ENCODE data around the gene FAM174C.

Gene FAM174C

DNA sequence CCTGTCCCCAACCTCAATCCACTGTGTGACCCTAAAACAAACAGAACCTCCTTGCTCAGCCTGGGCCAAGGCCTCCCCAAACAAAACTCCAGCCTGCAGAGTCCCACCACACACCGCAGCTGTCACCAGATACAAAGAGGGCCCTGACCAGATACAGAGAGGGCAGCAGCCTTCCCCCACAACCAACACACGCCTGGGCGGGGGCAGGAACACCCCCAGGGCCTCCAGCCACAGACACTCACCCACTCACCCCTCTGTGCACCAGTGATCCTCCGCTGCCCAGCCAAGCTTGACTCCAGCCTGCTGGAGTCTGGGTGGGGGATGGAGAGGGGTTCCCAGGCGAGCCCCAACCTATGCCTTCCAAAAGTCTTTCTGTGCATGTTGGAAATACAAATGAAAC is 12.1 kb upstream of the FAM174C start:
- DNase-seq, result no peak

DNA sequence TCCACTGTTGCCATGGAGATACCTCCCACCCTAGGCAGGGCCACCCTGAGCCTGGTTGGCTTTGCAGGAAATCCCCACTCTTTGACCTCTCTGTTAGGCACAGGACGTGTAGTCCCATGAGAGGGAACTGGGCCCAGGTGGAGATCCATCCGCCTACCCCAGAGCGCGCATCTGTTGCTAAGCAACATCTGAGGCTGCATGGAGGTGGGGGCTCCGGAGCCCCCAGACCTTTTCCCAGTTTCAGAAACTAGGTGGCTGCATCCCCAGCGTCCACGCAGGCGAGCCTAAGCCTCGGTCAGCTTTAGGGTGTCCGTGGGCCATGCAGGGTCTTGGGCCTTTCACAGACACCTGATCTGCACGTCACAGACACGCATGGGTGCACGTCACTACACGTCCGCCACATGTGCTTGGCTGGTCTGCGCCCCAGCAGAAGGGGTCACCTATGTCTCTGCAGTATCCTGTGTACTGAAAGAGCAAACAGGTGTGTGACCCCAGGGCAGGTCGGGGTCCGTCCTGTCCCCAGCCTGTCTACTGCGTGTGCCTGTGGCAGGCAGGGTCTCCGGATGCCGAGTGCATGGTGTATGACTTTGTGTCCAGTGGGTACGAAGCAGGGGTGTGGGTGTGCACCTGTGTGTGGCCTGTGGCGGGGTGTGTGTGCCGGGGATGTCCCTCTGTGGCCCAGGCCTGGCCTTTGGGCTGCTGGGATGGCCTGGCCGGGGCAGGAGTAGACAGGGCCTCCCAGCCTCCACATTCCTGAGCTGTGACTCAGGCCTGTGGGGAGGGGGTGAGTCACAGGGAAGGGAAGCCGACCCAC is 10.3 kb upstream of the FAM174C start:
- peak; percentile 19 for DNase-seq

DNA sequence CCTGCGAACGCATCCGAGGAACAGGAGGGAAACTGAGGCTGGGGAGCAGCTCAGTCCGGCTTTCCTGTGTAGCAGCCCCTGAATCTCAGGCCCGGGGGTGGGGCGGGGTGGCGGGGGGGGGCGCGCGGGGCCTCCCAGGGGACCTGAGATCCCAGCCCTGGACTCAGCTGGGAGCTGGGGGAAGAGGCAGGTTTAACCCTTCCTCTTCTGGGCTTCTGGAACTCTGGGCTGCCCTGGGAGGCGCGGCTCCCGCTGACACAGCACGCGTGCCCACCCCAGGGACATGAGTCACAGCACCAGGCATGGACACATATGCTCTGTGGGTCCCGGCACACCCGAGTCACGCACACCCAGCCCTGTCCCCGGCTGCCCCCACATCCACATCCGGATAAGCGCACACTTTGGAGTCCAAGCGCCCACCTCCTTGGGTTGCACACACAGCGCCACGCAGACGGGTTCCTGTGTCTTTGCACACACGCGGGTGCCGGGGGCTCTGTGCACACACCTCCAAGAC is 9.7 kb upstream of the FAM174C start:
- DNase-seq, result peak; percentile 52

DNA sequence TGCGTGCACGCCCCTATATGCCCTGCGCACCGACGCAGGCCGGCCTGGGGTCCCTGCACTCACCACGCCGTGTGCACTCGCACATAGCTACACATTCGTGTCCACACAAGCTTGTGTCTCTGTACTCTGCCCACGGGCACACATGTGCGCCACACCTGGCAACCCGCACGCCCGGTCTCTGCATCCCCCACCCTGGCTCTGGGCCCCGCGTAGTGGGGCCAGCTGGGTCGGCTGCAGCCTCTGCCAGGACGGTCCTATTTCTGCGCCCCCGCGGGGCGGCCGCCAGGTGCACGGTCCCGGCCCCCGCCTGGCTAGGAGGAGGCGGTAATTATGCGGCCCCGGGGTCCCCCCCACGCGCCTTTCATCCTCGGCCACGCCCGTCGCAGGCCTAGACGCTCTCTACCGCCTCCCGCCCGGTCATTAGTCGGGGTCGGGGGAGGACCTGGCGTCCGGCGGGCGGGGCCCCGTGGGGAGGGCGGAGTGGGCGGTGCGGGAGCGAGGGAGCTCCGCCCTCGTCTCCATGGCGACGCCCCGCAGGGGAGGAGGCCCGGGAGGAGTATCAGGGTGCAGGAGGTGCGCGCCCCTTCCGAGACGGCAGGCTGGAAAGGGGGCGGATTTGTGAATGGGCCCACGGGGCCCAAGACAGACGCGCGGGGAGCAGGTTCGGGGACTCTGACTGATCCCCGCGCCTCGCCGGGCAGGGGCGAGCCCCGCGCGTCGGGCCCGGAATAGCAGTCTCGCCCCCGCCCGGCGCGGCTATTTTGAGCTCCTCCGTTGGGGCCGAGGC is 9.0 kb upstream of the FAM174C start:
- peak; percentile 93 for DNase-seq

DNA sequence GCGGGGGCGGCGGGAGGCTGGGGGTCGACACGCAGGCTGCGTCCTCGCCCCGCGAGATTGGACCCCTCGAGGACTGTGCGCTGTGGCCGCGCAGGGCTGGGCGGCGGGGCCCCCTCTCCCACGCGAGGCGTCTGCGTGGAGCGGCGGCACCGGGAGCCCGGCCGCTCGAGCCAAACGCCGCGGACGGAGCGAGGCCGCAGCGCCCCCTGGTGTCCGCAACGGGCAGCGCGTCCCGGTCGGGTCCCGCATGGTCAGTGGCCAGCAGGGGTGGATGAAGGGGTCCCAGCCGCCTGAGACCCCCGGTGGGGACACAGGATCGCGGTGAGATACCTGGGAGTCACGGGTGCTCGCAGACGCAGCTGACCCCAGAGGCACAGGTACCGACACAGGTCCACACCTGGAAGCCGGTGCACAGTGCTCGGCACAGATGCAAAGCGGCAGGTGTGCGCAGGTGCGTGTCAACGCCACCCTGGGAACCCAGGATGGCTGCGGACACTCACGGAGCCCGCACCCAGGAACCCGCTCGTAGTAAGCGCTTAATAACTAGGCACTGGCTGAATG is 8.3 kb upstream of the FAM174C start:
- peak; percentile 70 for DNase-seq

DNA sequence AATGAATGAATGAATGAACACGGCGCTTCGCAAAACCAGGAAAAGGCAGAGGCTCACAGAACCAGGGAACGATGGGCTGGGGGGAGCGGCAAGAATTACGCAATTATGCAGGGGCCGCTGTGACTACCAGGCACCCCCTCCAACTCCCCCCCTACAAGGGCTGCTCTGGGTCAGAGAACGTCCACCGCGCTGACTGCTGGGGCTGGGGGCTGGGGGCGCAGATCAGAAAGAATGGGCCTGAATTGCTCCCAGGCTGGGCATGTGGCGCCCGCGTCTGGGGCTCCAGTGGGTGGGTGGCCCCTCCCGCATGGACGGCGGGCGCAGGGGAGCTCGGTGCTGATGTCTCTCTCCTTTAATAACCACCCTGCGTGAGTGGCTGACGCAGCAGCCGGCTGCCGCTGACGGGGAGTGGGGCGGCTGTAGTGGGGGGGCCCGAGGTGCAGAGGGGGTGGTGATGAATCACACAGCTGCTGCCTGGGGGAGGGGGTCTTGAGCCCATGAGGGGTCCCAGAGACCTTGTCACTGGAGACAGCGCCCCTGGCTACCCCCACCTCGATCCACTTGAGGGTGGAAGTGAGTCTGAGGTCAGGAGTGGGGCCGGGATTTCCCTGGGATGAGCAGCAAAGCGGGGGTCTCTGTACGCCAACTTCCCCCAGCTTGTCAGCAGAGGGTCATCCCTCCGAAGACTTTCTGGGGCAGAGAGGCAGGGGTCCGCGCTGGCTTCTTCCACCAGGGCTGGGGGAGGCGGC is 7.7 kb upstream of the FAM174C start:
- DNase-seq, result peak; percentile 27

DNA sequence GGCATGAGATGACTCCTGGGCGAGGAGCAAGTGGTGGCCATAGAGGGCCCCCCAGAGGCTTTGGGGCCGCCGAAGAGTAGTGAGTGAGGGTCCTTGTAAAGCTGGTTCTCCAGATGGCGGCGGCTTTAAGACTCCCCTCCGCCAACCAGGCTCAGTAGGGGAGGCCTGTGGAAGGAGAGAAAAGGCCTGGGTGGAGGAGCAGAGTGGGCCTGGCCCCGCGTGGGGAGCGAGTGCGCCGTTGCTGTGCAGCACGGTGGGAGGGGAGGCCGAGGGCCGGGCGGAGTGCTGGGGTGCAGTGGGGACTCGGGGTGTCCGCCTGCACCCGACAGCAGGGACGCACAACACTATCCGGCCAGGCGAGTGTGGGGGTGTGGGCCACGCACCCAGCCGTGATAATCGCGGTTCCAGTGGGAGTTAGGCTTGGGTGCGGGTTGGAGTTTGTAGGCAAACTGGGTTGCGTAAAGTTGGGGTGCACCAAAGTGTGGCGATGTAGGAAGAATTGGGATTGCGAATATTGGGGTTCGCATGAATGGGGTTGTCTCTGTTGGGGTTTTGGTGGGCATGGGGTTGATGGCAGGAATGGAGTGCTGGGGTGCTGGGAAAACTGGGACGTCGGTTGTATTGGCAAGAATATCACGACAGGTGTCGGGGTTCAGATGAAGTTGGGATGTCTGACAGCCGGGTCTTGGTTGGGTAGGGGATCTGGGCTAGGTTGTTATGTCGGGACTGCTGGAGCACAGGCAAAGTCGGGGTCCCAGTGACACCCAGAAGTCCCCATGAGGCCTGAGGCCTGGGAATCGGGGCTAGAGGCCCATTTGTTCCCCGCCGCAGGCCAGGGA is 6.9 kb upstream of the FAM174C start:
- no peak for DNase-seq

DNA sequence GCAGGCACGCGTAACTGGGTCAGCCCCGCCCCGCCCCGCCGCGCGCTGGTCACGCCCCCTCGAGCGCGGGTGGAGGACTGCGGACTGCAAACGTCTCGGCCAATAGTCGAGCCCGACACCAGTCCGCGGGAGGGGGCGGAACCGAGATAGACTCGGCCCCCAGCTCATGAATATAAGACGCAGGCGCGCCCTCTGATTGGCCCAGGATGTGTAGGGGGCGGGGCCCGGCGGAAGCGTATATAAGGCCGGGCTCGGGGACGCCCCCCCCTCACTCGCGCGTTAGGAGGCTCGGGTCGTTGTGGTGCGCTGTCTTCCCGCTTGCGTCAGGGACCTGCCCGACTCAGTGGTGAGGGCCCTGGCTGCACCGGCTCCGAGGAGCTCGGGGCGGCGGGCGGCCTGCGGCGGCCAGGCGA is 6.3 kb upstream of the FAM174C start, which contains the start of gene CIRBP:
Gene CIRBP (plus strand): TSS at position 268 of the 413 bp plus-strand sequence. CDS start 1,602 bp downstream, outside the sequence.
- DNase-seq, result peak; percentile 100

DNA sequence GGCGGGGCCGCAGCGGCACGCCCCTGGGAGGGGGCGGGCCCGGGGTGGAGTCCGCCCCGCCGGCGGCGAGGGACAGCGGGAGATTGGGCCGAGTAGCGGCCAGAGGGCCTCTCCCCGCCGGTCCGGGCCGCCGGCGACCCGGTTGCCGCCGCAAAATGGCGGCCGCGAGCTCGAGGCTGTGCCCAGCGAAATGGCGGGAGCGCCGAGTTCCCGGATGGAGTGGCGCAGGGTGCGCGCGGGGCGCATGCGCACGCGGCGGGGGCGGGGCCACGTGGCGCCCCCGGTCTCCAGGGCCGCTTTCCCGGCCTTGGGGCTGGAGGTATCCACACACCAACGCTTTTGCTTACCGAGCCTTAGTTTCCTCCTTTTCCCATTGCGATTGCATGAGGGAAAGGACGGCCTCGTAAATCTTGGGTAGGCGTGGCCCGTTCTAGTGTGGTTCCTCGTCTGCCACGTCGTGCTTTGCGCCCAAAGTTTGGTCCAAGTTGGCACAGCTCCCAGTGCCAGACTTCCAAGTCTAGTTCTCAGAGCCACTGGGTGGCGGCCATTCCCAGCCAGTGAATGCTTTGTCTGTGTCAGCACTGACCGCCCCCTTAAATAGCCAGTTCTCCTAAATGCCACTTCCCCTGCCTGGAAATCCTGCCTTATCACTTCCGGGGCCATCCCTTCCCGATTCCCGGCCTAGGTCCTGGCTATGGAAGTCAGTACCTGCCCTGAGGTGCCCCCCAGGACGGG is 5.7 kb upstream of the FAM174C start:
- DNase-seq, result peak; percentile 88

DNA sequence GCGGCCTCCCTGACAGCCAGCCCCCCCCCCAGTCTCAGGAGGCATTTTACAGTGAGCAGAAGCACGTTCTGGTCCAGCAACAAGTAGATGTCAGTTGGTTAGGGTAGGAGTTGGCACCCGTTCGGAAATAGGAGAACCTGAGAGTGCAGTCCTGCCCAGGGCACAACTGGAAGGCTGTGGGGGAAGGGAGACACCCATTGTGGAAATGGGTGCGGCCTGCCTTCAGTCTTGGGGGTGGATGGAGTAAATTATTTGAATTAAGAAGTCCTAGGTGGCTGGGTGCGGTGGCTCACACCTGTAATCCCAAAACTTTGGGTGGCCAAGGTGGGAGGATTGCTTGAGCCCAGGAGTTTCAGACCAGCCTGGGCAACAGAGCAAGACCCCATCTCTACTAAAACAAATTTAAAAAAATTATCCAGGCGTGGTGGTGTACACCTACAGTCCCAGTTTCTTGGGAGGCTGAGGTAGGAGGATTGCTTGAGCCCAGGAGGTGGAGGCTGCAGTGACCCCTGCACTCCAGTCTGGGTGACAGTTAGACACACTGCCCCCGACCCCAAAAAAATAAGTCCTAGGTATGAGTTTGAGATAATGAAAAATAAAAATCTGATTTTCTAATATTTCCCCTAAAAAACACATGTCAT is 5.0 kb upstream of the FAM174C start:
- peak; percentile 44 for DNase-seq

DNA sequence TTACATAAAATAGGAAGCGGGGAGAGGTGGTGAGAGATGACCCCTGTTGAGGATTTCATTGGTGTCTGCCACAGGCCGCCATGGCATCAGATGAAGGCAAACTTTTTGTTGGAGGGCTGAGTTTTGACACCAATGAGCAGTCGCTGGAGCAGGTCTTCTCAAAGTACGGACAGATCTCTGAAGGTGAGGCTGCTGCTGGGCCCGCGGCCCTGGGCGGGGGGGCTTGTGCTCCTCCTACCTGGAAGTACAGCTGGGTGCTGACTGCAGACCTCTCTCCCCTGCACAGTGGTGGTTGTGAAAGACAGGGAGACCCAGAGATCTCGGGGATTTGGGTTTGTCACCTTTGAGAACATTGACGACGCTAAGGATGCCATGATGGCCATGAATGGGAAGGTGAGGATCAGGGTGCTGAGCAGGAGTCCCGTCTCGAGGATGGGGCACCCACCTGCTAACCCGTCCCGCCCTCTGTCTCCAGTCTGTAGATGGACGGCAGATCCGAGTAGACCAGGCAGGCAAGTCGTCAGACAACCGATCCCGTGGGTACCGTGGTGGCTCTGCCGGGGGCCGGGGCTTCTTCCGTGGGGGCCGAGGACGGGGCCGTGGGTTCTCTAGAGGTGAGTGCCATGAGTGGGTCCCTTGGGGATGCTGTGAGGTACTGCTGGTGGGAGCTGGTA is 4.3 kb upstream of the FAM174C start:
- peak; percentile 19 for DNase-seq

DNA sequence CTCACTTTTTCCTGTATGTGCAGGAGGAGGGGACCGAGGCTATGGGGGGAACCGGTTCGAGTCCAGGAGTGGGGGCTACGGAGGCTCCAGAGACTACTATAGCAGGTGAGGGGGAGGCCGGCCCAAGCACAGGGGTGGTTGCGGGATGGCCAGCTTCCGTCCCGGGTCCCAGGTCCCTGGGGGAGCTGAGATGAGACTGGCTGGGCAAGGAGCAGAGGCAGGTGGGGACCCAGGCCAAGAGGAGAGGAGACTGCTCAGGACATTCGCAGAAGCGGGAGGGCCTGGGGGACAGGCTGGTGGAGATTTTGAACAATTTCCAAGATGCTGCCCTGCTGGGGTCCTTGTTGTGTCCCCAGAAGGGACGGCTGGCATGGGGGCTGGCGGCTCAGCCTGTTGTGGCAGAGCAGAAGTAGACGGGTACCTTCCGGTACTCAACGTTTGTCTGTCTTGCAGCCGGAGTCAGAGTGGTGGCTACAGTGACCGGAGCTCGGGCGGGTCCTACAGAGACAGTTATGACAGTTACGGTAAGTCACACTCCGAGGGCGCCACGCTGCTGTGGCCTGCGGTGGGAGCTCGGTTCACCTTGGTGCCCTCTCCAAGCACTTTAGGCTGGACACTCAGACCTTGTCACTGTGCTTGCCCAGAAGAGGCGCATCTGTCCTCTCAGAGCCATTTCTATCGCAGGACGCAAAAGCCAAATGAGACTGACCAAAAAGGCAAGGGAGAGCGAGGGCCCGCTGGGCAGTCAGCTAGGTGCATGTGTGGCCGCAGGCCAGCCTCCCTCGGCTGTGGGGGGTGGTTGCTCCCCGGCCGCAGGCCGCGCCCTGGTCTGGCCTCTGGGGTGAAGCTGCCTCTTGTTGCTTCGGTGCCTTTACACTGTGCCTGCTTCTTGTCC is 3.6 kb upstream of the FAM174C start:
- DNase-seq, result no peak

DNA sequence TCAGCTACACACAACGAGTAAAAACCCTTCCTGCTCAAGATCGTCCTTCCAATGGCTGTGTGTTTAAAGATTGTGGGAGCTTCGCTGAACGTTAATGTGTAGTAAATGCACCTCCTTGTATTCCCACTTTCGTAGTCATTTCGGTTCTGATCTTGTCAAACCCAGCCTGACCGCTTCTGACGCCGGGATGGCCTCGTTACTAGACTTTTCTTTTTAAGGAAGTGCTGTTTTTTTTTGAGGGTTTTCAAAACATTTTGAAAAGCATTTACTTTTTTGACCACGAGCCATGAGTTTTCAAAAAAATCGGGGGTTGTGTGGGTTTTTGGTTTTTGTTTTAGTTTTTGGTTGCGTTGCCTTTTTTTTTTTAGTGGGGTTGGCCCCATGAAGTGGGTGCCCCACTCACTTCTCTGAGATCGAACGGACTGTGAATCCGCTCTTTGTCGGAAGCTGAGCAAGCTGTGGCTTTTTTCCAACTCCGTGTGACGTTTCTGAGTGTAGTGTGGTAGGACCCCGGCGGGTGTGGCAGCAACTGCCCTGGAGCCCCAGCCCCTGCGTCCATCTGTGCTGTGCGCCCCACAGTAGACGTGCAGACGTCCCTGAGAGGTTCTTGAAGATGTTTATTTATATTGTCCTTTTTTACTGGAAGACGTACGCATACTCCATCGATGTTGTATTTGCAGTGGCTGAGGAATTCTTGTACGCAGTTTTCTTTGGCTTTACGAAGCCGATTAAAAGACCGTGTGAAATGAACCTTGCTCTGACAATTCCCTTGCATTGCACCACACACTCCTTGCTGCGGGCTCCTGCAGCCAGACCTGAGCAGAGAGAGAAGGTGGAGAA is 2.7 kb upstream of the FAM174C start:
- no peak for DNase-seq

DNA sequence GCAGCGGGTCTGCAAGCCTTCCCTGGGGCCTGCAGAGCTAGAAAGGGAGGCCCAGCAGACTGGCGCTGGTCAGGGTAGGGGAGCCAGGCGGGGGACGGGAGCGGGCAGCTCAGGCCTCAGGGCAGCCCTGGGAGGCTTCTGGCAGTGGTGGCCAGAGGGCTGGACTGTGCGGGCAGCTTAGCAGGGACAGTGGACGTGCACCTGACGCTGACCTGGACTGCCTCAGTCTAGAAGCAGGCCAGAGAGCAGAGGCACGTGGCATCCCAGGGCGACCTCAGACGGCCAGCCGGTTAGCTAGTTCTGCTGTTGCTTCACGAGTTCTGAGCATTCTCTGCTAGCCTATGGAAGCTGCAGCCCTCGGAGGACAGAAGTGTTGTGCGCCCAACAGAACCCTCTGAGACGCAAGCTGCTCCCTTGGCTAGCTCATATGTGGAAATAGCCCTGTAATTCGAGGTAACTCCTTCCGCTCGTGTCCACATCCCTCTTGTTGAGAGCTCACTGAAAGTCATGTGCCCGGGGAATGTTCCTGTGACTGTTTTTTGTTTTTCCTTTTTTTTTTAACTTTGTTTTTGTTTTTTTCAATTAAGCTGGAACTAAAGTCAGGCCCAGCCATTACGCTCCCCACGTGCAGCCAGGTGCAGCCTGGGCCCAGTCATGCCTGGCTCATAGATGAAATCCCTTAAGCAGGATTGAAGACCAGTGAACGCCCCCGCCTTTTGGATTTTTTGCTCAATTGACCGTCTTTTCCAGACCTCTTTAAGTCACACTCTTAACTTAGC is 1.9 kb upstream of the FAM174C start:
- DNase-seq, result no peak

DNA sequence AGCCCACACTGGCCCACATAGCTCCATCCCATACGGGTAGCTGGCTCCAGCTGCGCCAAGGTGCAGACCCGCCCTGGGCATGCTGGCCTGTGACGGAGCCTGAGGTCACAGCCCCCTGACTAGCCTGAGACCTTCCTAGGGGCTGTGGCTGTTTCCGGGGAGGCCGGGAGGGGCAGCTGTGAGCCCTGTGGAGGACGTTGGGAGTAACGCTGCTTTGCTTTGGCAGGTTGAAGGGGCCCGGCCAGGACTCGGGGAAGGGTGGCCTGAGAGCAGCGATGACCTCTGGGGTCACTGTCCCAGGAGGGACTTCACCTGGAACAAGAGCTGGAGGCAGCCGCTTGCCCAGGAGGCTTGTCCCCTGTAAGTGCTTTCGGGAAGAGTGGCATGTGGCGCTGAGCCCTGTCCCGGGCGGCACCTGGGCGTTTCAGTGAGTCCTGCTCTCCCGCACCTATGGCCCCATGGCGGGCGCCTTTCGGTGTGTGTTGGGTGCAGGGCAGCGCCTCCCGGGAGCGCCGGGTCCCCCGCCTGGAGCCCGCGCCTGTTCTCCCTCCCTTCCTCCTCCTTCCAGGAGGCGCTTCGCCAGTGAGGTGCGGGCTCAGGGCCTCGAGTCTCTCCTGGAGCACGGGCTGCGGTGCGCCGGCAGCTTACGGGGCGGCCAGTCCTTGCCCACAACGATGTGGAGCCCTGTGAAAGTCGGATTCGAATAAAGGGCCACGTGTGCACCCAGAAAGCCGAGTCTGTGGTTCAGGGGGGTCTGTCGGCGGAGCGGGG is 1.1 kb upstream of the FAM174C start:
- DNase-seq, result no peak

DNA sequence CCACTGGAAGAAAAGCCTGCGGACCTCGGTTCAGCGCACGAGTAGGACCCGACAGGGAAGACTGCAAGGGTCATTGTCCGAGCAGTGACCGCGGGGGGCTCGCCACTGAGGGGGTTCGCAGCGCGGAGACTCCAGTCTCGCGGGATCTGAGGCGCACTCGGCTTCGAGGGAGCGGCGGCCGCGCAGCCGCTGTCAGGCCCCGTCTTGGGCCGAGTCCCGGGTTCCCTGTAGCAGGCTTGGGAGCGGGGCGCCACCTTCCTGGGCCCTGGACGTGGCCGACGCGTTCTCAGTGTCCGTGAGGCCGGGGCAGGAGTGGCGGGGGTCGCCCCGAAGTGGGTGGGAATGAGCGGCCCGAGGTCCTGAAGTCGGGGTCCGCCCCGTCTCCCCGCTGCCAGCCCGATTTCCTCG is 474 bp upstream of the FAM174C start:
- peak; percentile 17 for DNase-seq

Measured in CD4-positive, alpha-beta T cell treated with Interleukin-21 for 1 hour (primary cell).